GM19455 (cell line): ENCODE data around the gene MSH2.
"Not testable (repeated sequence)": the region's sequence is repeated elsewhere in the genome, so short reads cannot be mapped to it uniquely, and the experiment has no call there.

Experiments
- ATAC-seq: cut with Tn5 transposase; IDR thresholded peaks from one replicate; pipeline ENCODE4 v1.9.1; 2021; ENCODE audit not compliant: unreplicated experiment

MSH2 gene

GRCh38 chr2:47402805-47403608 is at the start of gene MSH2:
Gene MSH2, plus strand, starts transcription at chr2:47403156. Its CDS starts 36 bp downstream, at chr2:47403192.
- ATAC-seq = peak; percentile 90

GRCh38 chr2:47354013-47354847 is 48.7 kb upstream of the MSH2 start:
- no peak for ATAC-seq

- no peak for ATAC-seq
Observed at GRCh38 chr2:47354848-47355204, 48.1 kb upstream of the MSH2 start.

- no peak for ATAC-seq
Observed at GRCh38 chr2:47357483-47357882, 45.5 kb upstream of the MSH2 start.

- no peak for ATAC-seq
Observed at GRCh38 chr2:47359375-47359868, 43.5 kb upstream of the MSH2 start.

- no peak for ATAC-seq
Observed at GRCh38 chr2:47360283-47360682, 42.7 kb upstream of the MSH2 start.

- no peak for ATAC-seq
Observed at GRCh38 chr2:47360927-47361326, 42.0 kb upstream of the MSH2 start.

- not testable (repeated sequence) for ATAC-seq
Observed at GRCh38 chr2:47361505-47362229, 41.3 kb upstream of the MSH2 start.

GRCh38 chr2:47373747-47374146 is 29.2 kb upstream of the MSH2 start:
- ATAC-seq = no peak

- ATAC-seq = no peak
Observed at GRCh38 chr2:47375307-47375706, 27.6 kb upstream of the MSH2 start.

GRCh38 chr2:47379384-47379783 is 23.6 kb upstream of the MSH2 start:
- no peak for ATAC-seq

GRCh38 chr2:47381408-47381807 is 21.5 kb upstream of the MSH2 start:
- ATAC-seq = no peak

GRCh38 chr2:47386551-47386950 is 16.4 kb upstream of the MSH2 start:
- ATAC-seq = no peak

GRCh38 chr2:47388888-47389287 is 14.1 kb upstream of the MSH2 start:
- ATAC-seq = no peak

- ATAC-seq = no peak
Observed at GRCh38 chr2:47389692-47390091, 13.3 kb upstream of the MSH2 start.

- ATAC-seq = no peak
Observed at GRCh38 chr2:47401789-47402554, 984 bp upstream of the MSH2 start.

- ATAC-seq = no peak
Observed at GRCh38 chr2:47402555-47402804, 476 bp upstream of the MSH2 start.

GRCh38 chr2:47403609-47404193 is 745 bp downstream of the MSH2 start:
- ATAC-seq = no peak

- no peak for ATAC-seq
Observed at GRCh38 chr2:47404356-47404755, 1.4 kb downstream of the MSH2 start.

- no peak for ATAC-seq
Observed at GRCh38 chr2:47405757-47406156, 2.8 kb downstream of the MSH2 start.
